HG02798 (cell line): ENCODE measurements around the gene HS3ST3B1.

Source experiments
- ATAC-seq: cut with Tn5 transposase; IDR thresholded peaks from one replicate; pipeline ENCODE4 v1.9.1; 2021; ENCODE audit warnings: mild to moderate bottlenecking; ENCODE audit not compliant: unreplicated experiment, poor library complexity

Gene HS3ST3B1

DNA sequence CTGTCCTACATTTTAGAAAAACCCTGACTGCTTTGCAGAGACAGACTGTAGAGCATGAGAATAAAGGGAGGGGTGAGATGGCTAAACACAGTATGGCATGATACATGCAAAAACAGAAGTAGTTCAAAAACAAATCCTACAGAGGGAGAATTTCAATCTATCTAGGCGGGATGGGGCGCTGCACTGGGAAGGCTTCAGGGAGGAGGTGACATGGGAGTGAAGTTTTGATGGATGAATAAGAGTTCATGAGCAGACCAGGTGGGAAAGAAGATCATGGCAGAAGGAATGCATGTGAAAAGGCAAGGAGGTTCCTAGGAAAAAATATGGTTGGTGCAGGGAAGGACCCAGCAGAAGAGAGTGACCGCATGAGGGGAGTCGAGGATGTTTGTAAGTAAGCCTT is 19.2 kb downstream of the HS3ST3B1 start:
- no peak for ATAC-seq

DNA sequence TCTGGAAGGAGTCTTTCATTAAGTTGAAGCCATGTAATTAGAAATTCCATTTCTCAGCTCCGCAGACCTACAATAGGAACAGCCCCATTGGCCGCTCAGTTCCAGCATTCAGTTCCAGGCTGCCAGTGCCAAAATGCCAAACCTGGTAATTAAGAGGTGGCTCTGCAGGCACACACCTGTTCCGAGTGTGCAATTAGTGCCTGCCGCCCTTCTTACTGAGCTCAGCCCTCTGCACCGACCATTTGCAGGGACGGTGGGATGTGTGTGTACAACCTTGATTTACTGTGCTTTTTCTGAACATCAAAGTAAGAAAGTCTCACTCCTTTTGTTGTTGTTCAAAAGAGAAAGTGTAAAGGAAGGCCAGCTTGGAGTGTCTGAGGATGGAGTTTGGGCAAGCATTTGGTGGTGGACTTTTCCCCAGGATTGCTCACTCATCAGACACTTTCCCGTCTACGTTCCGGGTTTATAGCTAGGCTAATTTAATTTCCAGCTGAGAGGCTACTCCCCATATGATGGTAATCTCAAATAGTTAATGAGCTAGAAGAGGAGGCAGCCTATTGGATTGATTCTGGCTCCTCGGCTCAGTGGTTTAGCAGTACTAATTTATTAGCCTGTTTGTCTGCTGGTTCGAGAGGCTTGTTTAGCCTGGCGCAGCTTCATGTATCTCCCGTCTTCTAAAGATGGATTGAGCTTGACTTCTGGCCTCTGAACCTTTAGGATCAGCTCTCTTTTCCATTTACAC is 20.0 kb downstream of the HS3ST3B1 start:
- no peak for ATAC-seq

DNA sequence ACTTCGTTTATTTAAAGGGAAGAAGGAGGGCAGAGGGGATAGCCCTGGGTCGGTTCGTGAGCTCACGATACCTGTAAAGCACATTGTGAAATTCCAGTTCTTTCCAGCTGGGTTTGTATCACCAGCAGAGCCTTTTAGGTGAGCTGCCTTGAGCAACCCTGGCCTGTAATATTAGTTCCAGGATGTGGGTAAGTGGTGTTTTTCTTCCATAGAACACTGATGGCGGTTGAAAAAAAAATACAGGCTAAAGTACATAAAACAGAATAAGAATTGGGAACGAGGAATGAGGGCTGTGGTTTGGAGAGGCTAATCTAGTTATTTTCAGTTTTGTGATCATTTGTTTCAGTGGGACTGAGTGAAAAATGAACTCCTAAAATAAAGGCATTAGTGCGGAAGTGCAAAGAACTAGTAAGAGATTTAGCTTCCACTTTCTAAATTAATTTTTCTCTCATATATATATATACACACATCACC is 20.6 kb downstream of the HS3ST3B1 start:
- ATAC-seq = no peak

DNA sequence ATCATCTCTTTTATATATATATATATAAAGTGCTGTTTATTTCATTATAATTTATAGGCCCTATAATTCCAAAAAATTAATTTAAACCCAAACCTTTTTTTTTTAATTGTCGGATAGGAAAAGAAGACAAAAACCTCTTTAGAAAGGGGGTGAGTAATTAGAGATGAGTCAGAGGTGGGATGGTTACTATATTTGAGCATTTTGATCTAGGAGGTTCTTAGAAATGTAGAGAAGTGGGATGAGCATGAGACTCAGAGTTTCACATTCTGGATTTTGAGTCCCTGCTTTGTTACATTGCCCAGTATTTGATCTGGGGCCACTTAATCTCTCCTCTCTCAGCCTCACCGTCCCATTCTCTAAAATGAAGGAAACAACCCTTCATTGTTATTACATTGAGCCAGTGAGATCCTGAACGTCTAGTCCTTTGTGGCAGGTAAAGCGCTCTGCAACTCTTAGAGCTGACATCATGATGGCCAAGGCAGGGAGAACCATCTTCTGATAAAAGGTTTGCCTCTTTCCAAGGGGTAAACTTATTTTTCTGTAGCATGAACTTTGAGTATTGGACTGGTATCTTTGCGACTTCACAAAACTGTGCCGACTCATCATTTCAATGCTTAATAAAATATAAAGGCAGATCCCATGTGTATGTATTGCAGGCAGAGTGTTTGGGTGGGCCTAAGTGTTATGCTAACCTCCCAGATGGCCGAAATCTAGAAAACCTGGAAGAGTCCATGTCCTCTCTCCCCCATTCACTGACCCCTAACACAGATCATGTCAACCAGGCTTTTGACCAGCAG is 21.3 kb downstream of the HS3ST3B1 start:
- ATAC-seq = no peak

DNA sequence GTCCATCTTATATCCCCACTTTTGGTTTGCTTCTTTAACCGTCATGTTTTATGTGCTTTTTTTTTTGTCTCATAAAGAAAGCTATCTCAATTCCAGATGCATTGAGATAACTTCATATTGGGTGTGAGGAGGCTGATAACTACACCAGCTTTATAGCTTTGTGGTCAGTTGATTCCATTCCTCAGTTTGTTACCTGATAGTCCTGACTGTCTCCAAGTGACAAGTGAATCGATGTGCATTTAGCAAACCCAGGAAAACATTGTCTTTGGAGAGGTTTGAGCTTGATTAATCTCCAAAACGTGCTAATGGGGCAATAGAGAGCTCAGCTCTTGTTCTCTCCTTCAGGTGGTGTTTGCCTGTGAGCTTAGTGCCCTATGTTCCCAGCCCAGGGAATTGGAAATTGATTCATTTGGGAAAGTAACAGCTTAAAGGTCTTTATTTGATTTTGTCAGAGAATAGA is 22.7 kb downstream of the HS3ST3B1 start:
- ATAC-seq = no peak

DNA sequence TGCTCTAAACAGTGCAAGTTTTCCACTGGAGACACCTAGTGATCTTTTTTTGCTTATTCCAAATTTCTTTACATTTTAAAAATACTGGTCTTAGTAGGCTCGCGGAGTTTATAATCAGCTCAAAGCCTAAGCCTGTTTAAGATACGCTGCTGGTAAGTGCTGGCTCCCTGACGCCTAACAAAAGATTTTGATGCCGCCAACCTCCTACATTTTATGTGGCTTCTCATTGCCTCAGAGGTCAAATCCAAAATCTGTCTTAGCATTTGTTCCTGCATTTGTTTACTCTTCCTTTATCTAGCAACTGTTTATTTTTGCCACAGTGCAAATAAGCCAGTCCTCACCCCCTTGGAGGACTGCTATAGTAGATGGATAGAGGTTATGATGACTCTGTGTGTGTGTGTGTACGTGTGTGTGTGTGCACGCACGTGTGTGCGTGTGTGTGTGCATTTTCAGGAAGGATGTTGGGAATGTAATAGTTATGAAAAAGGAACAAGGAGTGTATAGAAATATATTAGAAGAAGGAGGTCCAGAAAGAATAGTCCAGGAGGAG is 24.8 kb downstream of the HS3ST3B1 start:
- ATAC-seq = no peak

DNA sequence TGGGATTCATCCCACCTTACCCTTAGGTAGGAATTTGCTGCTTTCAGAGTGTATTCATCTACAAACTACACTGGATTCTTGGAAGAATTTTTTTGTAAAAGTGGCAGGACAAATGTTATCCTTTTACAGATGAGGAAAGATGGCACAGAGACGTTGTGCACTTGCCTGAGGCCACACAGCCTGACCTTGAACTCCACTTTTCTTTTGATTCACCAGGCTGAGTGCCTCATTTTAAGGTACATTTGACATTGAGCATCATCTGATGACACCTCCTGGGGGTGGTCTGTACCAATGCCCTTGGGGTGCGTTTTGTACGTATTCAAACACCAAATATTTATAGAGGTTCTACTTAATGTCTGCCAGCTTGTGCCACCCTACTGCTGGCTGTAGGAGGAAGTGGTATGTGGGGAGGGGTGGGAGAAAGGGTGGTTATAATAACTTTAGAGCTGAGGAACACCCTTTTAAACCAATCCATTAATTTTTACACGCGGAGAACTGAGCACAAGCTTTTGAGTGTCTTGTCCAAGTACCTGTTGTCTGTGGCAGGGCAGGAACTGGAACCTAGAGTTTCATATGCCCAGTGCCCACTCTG is 29.1 kb downstream of the HS3ST3B1 start:
- no peak for ATAC-seq

DNA sequence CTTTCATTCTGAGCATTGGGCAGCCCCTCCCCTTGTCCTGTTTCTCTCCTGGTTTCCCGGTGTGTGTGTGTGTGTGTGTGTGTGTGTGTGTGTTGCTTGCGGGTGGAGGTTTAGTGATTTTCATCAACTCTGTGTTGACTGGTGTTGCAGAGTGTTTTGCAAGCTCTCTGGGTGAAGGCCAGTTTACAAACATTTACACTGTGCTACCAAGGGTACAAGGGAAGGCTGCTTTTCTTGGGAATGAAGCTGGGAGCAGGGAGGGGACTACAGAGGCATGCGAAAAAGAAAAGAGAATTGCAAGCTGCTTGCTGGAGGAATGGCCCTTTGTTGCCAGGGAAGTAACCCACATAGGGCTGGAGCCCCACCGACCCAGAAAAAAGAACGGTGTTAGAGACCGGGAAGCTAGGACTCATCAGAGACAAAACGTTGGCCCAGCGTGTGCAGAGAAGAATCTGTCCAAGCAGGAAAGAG is 29.6 kb downstream of the HS3ST3B1 start:
- no peak for ATAC-seq

DNA sequence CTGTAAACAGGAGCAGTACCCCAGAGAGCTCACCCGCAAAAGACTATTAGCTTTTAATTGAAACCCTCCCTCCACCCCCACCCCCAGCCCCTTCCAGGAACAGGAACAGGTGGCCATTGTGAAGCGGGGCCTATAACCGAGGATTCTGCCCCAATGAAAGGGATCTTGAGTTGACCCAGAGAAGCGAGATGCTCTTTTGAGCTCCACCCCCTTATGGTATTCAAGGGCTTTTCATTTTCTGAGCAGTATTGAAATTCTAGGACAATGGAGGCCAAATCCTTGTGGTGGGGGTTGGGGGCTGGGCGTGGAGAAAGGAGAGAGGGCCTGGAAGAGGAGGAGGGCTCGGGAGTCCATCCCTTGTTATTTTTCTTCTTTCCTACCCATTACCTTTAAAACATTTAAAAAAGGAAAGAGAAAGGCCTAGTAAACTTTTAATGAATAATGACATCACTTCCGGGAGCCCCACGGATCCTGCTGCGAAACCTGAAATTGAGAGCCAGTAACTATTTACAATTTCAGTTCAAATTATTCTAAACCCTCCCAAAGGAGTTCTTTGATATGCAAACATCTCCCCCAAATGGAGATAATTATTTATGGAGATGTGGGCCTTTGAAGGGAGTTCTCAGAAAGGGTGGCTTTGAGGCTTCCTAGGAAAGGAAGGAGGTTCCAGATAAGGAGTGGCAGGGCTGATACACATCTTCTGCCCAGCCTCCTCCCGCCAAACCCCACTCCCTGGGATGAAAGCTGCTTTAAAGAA is 30.5 kb downstream of the HS3ST3B1 start:
- no peak for ATAC-seq

DNA sequence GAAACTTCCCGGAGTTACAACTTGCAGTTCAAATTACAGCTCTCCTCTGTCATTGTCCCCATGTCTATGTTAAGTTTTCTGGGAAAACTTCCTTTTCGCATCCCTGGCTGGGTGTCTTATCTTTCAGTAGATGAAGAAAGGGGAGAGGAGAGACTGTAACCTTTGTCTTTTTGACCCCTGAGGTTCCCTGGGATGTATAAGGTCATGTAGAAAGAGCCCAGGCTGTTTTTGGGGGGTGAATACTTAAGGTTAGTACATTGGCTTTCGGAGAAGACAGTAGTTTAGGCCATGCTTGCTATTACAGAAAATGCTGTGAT is 31.1 kb downstream of the HS3ST3B1 start:
- ATAC-seq = no peak

DNA sequence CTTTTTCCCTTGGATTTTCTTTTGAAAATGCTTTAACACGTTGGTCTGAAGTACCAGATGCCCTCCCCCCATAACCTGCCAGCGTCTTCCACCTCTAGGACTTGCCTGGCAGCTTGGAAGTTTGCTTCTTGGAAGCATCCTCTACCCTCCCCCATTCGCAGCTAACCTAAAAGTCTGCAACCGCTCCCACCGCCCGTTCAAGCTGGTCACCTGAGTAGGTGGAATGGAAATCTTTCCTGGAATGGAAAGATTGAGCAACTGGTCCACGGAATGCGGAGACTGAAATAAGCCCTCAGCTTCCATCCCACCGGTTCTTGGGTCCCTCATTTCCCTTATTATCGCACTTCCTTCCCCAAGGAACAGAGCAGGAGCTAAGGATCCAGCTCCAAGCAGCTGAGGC is 31.4 kb downstream of the HS3ST3B1 start:
- ATAC-seq = no peak

DNA sequence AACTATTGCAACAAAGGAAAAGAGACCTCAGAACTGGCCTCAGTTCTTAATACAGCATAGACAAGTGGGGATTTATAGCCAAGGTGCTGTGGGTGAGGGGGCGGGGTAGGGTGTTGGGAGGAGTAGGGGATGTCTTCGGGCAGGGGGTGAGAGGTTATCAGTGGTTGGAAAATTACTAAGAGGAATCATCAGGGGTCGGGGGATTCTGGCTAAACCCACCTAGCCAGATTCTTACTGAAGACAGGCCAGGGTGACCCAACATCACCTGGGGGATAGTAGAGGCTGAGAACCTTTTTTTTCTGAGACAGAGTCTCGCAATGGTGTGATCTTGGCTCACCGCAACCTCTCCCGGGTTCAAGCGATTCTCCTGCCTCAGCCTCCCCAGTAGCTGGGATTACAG is 32.6 kb downstream of the HS3ST3B1 start:
- no peak for ATAC-seq

DNA sequence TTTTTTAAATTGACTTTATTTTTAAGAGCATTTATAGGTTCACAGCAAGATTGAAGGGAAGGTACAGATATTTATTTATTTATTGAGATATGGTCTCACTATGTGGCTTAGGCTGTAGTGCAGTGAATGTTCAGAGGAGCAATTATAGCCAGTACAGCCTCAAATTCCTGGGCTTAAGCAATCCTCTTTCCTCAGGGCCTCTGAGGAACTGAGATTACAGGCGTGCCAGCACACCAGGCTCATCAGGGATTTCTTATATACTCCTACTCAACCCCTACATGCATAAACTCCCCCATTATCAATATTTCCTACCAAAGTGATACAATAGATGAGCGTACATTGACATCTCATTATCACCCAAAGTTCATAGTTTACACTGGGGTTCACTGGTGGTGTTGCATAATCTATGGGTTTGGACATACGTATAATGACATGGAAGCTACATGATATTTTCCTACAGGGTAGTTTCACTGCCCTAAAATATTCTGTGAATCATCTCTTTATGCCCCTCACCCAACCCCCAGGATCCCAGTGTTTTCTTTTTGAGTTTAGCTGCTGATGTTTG is 33.5 kb downstream of the HS3ST3B1 start:
- ATAC-seq = no peak

DNA sequence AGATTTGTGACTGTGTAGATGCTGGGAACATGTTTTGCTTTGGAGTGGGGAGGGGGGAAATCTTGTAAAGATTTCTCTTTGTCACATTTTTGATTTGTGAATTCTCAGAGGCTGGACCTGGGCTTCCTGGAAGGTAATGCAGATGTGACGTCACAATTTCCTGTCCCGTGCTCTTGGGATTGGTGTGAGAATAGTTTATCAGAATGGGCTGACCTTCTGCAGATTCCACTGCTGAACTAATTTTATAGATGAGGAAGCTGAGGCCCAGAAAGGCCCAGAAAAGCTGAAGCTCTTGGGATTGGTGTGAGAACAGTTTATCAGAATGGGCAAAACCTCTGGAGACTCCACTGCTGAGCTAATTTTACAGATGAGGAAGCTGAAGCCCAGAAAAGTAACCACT is 34.0 kb downstream of the HS3ST3B1 start:
- no peak for ATAC-seq

DNA sequence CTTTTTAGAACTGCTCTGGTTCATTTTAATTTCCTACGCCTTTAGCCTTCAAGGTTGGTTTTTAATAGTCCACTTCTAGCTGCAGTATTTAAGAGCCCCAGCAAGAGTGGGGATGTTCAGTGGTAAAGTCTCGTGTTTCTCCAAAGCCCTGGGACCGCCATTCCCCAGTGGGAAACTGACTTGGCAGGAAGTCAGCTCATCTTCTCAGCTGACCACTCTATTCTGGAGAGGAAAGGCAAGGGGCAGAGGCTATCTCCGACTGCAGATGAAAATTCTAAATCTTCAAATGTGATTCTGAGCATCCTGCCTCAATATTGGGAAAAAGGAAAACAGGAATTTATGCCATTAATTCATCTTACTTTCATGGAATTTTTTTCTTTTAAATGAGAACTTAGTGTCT is 35.5 kb downstream of the HS3ST3B1 start:
- no peak for ATAC-seq

DNA sequence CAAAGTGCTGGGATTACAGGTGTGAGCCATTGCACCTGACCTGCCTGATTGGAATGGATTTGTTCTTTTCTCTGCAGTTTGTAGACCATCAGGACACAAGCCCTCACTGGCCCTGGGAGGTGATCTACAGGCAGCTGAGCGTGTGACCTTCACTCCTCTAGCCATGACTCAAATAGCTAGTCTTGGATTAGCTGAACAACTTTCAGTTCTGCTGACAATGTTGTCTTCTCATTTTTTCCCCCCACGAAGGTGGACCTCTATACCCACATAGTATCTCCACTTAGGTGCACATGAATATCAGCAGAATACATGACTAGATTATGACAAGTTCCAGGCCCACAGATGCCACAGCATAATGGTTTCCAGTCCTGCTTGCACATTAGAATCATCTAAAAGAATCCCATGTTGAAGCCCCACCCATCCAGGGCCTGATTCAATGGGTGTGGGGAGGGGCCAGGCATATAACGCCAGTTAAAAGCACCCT is 36.8 kb downstream of the HS3ST3B1 start:
- ATAC-seq = no peak

DNA sequence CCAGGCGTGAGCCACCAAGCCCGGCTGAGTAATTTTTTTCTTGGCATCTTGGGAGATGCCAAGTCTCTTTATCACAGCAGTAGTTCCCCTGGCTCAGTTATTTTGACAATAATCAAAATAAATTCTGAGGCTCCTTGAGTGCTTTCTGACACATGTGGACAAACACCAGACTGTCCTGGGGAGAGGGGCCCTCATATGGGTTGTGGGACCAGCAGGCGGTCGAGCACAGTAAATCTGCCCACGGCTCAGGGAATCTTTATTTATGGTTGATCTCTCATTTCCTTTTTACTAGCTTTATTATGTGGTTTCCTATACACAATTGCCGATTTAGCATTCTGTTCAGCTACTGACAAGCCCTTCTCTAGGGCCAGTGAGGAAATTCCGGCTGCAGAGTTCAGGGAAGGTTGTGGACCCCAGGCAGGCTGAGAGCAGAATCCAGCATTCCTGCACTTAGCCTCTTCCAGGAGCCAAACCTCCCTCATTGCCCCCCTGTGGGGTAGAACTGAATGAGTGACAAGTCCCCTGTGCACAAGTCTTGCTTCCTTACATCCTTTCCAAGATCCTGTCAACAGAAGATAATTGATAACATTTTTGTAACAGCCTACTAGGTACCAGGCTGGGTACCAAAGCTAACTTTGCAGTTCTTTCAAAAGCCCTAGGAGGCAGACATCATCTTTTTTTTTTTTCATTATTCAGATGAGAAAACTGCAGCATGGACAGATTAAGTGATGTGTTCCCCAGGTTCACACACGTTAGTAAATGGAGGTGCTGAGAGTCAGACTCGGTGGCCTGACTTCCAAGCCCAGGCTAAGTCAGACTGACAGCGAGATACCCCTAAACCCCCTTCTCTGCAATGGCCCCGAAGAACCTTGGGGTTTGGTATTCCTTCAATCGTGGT is 40.2 kb downstream of the HS3ST3B1 start:
- no peak for ATAC-seq

DNA sequence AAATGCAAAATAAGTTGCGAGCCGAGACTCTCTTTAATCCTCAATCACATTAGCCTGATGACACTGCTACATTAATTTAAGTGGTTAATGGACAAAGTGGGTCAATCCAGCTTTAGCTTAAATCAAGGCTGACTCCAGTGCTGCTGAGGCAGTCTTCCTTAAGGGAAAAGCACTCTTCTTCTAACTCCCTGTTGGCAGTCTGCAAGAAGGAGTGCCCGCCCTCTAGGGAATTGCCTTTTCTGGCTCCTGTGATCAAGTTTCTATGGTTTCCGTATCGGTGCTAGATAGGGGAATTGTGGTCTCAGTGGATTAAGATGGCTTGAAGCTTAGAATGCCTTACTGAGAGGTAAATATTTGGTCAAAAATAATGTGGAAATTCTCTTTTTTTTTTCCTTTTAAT is 41.0 kb downstream of the HS3ST3B1 start:
- ATAC-seq = no peak

DNA sequence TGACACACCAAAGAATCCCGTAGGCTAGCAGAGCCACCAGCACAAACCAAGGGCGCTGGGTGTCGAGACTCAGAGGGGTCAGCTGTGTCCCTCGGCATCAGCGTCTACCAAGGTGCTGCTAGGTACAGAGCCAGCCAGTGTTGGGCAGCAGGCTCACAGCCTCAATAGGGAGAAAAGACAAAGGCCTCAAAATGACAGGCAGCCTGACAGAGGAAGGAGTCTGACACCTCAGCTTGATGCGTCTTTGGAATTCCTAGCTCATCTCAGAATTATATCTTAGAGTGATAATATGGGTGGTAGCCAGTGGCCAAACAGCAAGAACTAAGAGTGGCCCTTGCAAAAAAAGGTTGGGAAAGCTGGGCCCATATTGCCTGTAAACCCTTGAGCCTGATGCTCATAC is 45.9 kb downstream of the HS3ST3B1 start:
- no peak for ATAC-seq
